ENCODE measurements around the gene CKAP2L. TPM values are rescaled to one million over a fixed set of nuclear protein-coding genes. Genes with fewer than 3 reads are reported as not detected.

CKAP2L gene
- total and polyA plus RNA-seq, 9 of the 15 experiments (the other 6 are each of a cell fraction or from before 2014, with no cell fraction given), result 10.4 to 21.9 (median 14.2) TPM

GRCh38 chr2:112726487-112727190 is 37.8 kb downstream of the CKAP2L start (continued):
- TF ChIP-seq ZNF12 (CRISPR knock-in tag; IDR thresholded peaks at IDR 0.05) (no peak), ZZZ3 (IDR thresholded peaks at IDR 0.05) (no peak), SPI1 (IDR thresholded peaks at IDR 0.05; ENCODE audit: borderline replicate concordance, low read depth, low read length) (peak; percentile 70), RAD51 (IDR thresholded peaks at IDR 0.05; ENCODE audit: borderline replicate concordance, low read depth) (no peak), RFX1 (IDR thresholded peaks at IDR 0.05) (no peak), ETV6 (IDR thresholded peaks at IDR 0.05; ENCODE audit: borderline replicate concordance in 1 of 2, low read depth in 2 of 2, low read length in 1 of 2) (no peak), ETV6 (CRISPR knock-in tag; IDR thresholded peaks at IDR 0.05; ENCODE audit: borderline replicate concordance) (no peak), RAD21 (CRISPR knock-in tag; conservative IDR thresholded peaks at IDR 0.05 in 1 of 2, IDR thresholded peaks at IDR 0.05 in 1 of 2) (peak; percentile 99 to 100), ZNF584 (CRISPR knock-in tag; IDR thresholded peaks at IDR 0.05; ENCODE audit: low read depth) (no peak), GATA2 (CRISPR knock-in tag; IDR thresholded peaks at IDR 0.05) (no peak), TCF3 (CRISPR knock-in tag; IDR thresholded peaks at IDR 0.05) (0 out of 2 replicates have a peak, but pooled peaks have one; percentile 6), HNRNPH1 (optimal IDR thresholded peaks at IDR 0.05; ENCODE audit: low read depth, low read length) (no peak), HDAC2 (IDR thresholded peaks at IDR 0.05) (no peak), YBX1 (IDR thresholded peaks at IDR 0.05) (no peak), HNRNPLL (IDR thresholded peaks at IDR 0.05; ENCODE audit: low read depth, low read length, poor library complexity, severe bottlenecking) (no peak), EZH2 (IDR thresholded peaks at IDR 0.05; ENCODE audit: borderline replicate concordance, low read depth, low read length) (no peak), TEAD1 (CRISPR knock-in tag; IDR thresholded peaks at IDR 0.05) (peak; percentile 35 to 88; a peak in 2 of 4 replicates), ZNF197 (CRISPR knock-in tag; IDR thresholded peaks at IDR 0.05; ENCODE audit: low read depth) (no peak), FOXA3 (CRISPR knock-in tag; conservative IDR thresholded peaks at IDR 0.05 in 1 of 2, IDR thresholded peaks at IDR 0.05 in 1 of 2) (no peak), SRSF7 (optimal IDR thresholded peaks at IDR 0.05; ENCODE audit: low read depth, low read length) (no peak)
- TF ChIP-seq, protein P1, sequence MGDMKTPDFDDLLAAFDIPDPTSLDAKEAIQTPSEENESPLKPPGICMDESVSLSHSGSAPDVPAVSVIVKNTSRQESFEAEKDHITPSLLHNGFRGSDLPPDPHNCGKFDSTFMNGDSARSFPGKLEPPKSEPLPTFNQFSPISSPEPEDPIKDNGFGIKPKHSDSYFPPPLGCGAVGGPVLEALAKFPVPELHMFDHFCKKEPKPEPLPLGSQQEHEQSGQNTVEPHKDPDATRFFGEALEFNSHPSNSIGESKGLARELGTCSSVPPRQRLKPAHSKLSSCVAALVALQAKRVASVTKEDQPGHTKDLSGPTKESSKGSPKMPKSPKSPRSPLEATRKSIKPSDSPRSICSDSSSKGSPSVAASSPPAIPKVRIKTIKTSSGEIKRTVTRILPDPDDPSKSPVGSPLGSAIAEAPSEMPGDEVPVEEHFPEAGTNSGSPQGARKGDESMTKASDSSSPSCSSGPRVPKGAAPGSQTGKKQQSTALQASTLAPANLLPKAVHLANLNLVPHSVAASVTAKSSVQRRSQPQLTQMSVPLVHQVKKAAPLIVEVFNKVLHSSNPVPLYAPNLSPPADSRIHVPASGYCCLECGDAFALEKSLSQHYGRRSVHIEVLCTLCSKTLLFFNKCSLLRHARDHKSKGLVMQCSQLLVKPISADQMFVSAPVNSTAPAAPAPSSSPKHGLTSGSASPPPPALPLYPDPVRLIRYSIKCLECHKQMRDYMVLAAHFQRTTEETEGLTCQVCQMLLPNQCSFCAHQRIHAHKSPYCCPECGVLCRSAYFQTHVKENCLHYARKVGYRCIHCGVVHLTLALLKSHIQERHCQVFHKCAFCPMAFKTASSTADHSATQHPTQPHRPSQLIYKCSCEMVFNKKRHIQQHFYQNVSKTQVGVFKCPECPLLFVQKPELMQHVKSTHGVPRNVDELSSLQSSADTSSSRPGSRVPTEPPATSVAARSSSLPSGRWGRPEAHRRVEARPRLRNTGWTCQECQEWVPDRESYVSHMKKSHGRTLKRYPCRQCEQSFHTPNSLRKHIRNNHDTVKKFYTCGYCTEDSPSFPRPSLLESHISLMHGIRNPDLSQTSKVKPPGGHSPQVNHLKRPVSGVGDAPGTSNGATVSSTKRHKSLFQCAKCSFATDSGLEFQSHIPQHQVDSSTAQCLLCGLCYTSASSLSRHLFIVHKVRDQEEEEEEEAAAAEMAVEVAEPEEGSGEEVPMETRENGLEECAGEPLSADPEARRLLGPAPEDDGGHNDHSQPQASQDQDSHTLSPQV (IDR thresholded peaks at IDR 0.05), result peak; percentile 70
- TF ChIP-seq, protein P2, sequence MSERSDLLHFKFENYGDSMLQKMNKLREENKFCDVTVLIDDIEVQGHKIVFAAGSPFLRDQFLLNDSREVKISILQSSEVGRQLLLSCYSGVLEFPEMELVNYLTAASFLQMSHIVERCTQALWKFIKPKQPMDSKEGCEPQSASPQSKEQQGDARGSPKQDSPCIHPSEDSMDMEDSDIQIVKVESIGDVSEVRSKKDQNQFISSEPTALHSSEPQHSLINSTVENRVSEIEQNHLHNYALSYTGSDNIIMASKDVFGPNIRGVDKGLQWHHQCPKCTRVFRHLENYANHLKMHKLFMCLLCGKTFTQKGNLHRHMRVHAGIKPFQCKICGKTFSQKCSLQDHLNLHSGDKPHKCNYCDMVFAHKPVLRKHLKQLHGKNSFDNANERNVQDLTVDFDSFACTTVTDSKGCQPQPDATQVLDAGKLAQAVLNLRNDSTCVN (CRISPR knock-in tag; IDR thresholded peaks at IDR 0.05), result no peak
- TF ChIP-seq, protein P3, sequence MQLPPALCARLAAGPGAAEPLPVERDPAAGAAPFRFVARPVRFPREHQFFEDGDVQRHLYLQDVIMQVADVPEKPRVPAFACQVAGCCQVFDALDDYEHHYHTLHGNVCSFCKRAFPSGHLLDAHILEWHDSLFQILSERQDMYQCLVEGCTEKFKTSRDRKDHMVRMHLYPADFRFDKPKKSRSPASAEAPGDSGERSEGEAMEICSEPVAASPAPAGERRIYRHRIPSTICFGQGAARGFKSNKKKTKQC (CRISPR knock-in tag; IDR thresholded peaks at IDR 0.05), result no peak; the same call in 1 of the 2 replicates
